CD14-positive monocyte (primary cell): ENCODE data around the gene TOMM40L. TPM values are rescaled to one million over a fixed set of nuclear protein-coding genes. Genes with fewer than 3 reads are reported as not detected.

Experiments used
- DNase-seq, 3 donors: peaks; one replicate each; pipeline ENCODE4 v3.0.0-alpha.2; 2011 to 2022
- H2AFZ ChIP-seq: 2 replicates; pipeline ENCODE4 v1.6.0; 2012; ENCODE audit warnings: mild to moderate bottlenecking, low read depth, low read length, inconsistent platforms; ENCODE audit not compliant: insufficient read depth, poor library complexity, severe bottlenecking
- H3K27ac ChIP-seq, 2 donors: 1 replicate in 1 of 2; 2 replicates in 1 of 2; pipeline ENCODE4 v1.5.1; 2012 to 2013; ENCODE audit warnings: low read length in 2 of 2, control low read depth in 1 of 2, inconsistent platforms in 1 of 2, low read depth in 1 of 2, mild to moderate bottlenecking in 1 of 2
- H3K27me3 ChIP-seq, 2 donors: one replicate each; pipeline versions ENCODE4 v1.6.0 to v1.6.1; 2011 to 2013; ENCODE audit warnings: low read length in 2 of 2; ENCODE audit not compliant: control insufficient read depth in 2 of 2, insufficient read depth in 2 of 2
- H3K36me3 ChIP-seq, 2 donors: replicated peaks in 1 of 2; 1 replicate in 1 of 2; 2 replicates in 1 of 2; pipeline versions ENCODE4 v1.5.1 to v1.6.1; 2012 to 2013; ENCODE audit warnings: low read length in 2 of 2, control low read depth in 1 of 2, inconsistent platforms in 1 of 2, mild to moderate bottlenecking in 1 of 2; ENCODE audit not compliant: insufficient read depth in 2 of 2, control insufficient read depth in 1 of 2
- H3K4me1 ChIP-seq, 2 donors: 1 replicate in 1 of 2; 2 replicates in 1 of 2; pipeline versions ENCODE4 v1.5.1 to v1.6.1; 2012 to 2013; ENCODE audit warnings: low read length in 2 of 2, control low read depth in 1 of 2, inconsistent platforms in 1 of 2, mild to moderate bottlenecking in 1 of 2, moderate library complexity in 1 of 2; ENCODE audit not compliant: insufficient read depth in 2 of 2, control insufficient read depth in 1 of 2
- H3K4me2 ChIP-seq: replicated peaks from 2 replicates; pipeline ENCODE3; 2012; ENCODE audit warnings: low read length, moderate library complexity, mild to moderate bottlenecking; ENCODE audit not compliant: poor library complexity, severe bottlenecking; ENCODE audit errors: extremely low read depth
- H3K4me3 ChIP-seq, 3 experiments: fragments of 200-600 bp in 1 of 3; sonication (generic) in 1 of 3; replicated peaks in 1 of 3; 1 replicate in 2 of 3; 2 replicates in 1 of 3; pipeline ENCODE4 v1.5.1; 2011 to 2013; ENCODE audit warnings: low read length in 3 of 3, mild to moderate bottlenecking in 3 of 3, control low read depth in 2 of 3, low read depth in 2 of 3, inconsistent platforms in 1 of 3, moderate library complexity in 1 of 3
- H3K79me2 ChIP-seq: 2 replicates; pipeline ENCODE4 v1.6.0; 2012; ENCODE audit warnings: mild to moderate bottlenecking, control low read depth, inconsistent platforms, low read length, moderate library complexity; ENCODE audit not compliant: insufficient read depth
- H3K9ac ChIP-seq: 2 replicates; pipeline ENCODE4 v1.6.0; 2017; ENCODE audit warnings: low read length, mild to moderate bottlenecking; ENCODE audit not compliant: insufficient read depth, poor library complexity, severe bottlenecking
- H3K9me3 ChIP-seq, 2 donors: replicated peaks in 1 of 2; 1 replicate in 1 of 2; 2 replicates in 1 of 2; pipeline versions ENCODE4 v1.5.1 to v1.6.1; 2012 to 2013; ENCODE audit warnings: low read length in 2 of 2, control low read depth in 1 of 2; ENCODE audit not compliant: control insufficient read depth in 1 of 2, insufficient read depth in 1 of 2
- H4K20me1 ChIP-seq: 2 replicates; pipeline ENCODE4 v1.6.0; 2012; ENCODE audit warnings: mild to moderate bottlenecking, low read length, control low read depth, moderate library complexity; ENCODE audit not compliant: insufficient read depth
- H3K27ac Mint-ChIP-seq, 7 donors: one replicate each; pipeline ENCODE4 v1.8.0; 2020; ENCODE audit warnings: mild to moderate bottlenecking in 7 of 7, mixed read lengths in 7 of 7, moderate library complexity in 6 of 7, inconsistent platforms in 2 of 7
- H3K27me3 Mint-ChIP-seq, 3 donors: one replicate each; pipeline ENCODE4 v1.8.0; 2021 to 2022; ENCODE audit warnings: low read depth in 3 of 3, mild to moderate bottlenecking in 3 of 3, mixed read lengths in 3 of 3, moderate library complexity in 3 of 3, inconsistent platforms in 1 of 3
- H3K36me3 Mint-ChIP-seq, 2 donors: one replicate each; pipeline ENCODE4 v1.8.0; 2020; ENCODE audit warnings: mixed read lengths in 2 of 2, inconsistent platforms in 1 of 2, mild to moderate bottlenecking in 1 of 2
- H3K4me1 Mint-ChIP-seq: one replicate; pipeline ENCODE4 v1.8.0; 2020; ENCODE audit warnings: mild to moderate bottlenecking, mixed read lengths
- H3K4me3 Mint-ChIP-seq, 2 donors: one replicate each; pipeline ENCODE4 v1.8.0; 2020; ENCODE audit warnings: mild to moderate bottlenecking in 2 of 2, mixed read lengths in 2 of 2, moderate library complexity in 1 of 2
- H3K9me3 Mint-ChIP-seq, 7 donors: one replicate each; pipeline ENCODE4 v1.8.0; 2020 to 2022; ENCODE audit warnings: mixed read lengths in 7 of 7, mild to moderate bottlenecking in 6 of 7, moderate library complexity in 6 of 7, inconsistent platforms in 2 of 7
- CTCF ChIP-seq: fragments of 200-600 bp; IDR thresholded peaks from one replicate; pipeline ENCODE4 v1.8.0; 2022; ENCODE audit warnings: antibody characterized with exemption, mild to moderate bottlenecking
- WGBS: methylation state at CpG from one replicate; pipeline ENCODE4 v1.1.5; 2013; ENCODE audit warnings: missing lambda C conversion rate; ENCODE audit not compliant: insufficient coverage; 5-methylcytosine and 5-hydroxymethylcytosine counted together
- intact Hi-C, 2 donors: fragments of 100-400 bp; cut with micrococcal nuclease; formaldehyde crosslinking; loops; one replicate each; pipeline versions ENCODE4 v1.15.0 to v1.15.1; 2023
- polyA plus RNA-seq, 3 donors: library from polyadenylated mRNA; depleted of rRNA in 1 of 3; unstranded in 2 of 3; stranded (reverse) in 1 of 3; fragments of 300-500 nt in 2 of 3; fragments of >200 nt in 1 of 3; fragmentation: Illumina TruSeq in 2 of 3; gene quantifications; 1 replicate in 2 of 3; 2 replicates in 1 of 3; pipeline ENCODE4 v1.2.3, GENCODE V29; 2012 to 2021

TOMM40L gene
- polyA plus RNA-seq, 3 donors: 3.8 to 31.5 (median 5.2) TPM

- no peaks in the 10 kb centered on the region for H3K4me1 Mint-ChIP-seq
- no peaks in the 10 kb centered on the region for H3K36me3 Mint-ChIP-seq
- Histone ChIP-seq H3K4me1 (no peaks in the 10 kb centered on the region), H3K9ac (no peak overlapping the region), H3K4me2 (no peak overlapping the region), H3K27me3 (no peaks in the 10 kb centered on the region), H2AFZ (no peak overlapping the region), H3K27ac (no peak overlapping the region), H3K79me2 (no peaks in the 10 kb centered on the region), H3K4me3 (no peak overlapping the region), H4K20me1 (no peaks in the 10 kb centered on the region), H3K36me3 (no peaks in the 10 kb centered on the region), H3K9me3 (no peaks in the 10 kb centered on the region)
- peak overlapping the region in 1 of 2 donors; percentile 63 for H3K4me3 Mint-ChIP-seq
- no peak for DNase-seq
- no peak for TF ChIP-seq CTCF
- H3K27me3 Mint-ChIP-seq: peaks cover 0 to 6% (median 0%) of the 10 kb centered on the region in 3 donors
- WGBS: 76% methylated on average over 3 of the region's 5 CpGs
- no peaks in the 10 kb centered on the region for H3K9me3 Mint-ChIP-seq
- intact Hi-C loops: no loop called here
- no peak overlapping the region for H3K27ac Mint-ChIP-seq
Measured at GRCh38 chr1:161235957-161236775, 10.3 kb downstream of the TOMM40L start.

GRCh38 chr1:161238039-161238473, 12.2 kb downstream of the TOMM40L start, which contains the start of gene NR1I3:
Gene NR1I3 (minus strand): TSS chr1:161238203. CDS start chr1:161236565, 1,638 bp downstream.
- no peak for TF ChIP-seq CTCF
- WGBS: 82% methylated on average over 3 of the region's 4 CpGs
- no peaks in the 10 kb centered on the region for H3K79me2 ChIP-seq
- no peaks in the 10 kb centered on the region for H3K9me3 ChIP-seq
- no peaks in the 10 kb centered on the region for H3K9me3 Mint-ChIP-seq
- H3K4me3 Mint-ChIP-seq: no peak within 1 kb of the TSS
- no peak within 1 kb of the TSS for H3K27ac ChIP-seq
- no peak within 1 kb of the TSS for H3K9ac ChIP-seq
- H3K27me3 ChIP-seq: no peaks in the 10 kb centered on the region
- H3K4me1 ChIP-seq: peaks cover 6 to 13% of the 10 kb centered on the region in 2 donors
- H3K4me2 ChIP-seq: no peak within 1 kb of the TSS
- peaks cover 0 to 6% (median 0%) of the 10 kb centered on the region in 3 donors for H3K27me3 Mint-ChIP-seq
- H3K36me3 Mint-ChIP-seq: no peaks in the 10 kb centered on the region
- H3K4me1 Mint-ChIP-seq: peaks cover 12% of the 10 kb centered on the region
- H2AFZ ChIP-seq: no peak within 1 kb of the TSS
- peak within 1 kb of the TSS in 1 of 7 donors; percentile 34 for H3K27ac Mint-ChIP-seq
- intact Hi-C loops: no loop called here
- no peak within 1 kb of the TSS for H3K4me3 ChIP-seq
- no peaks in the 10 kb centered on the region for H3K36me3 ChIP-seq
- no peaks in the 10 kb centered on the region for H4K20me1 ChIP-seq
- peak in 1 of 3 donors; percentile 13 for DNase-seq
